HUES48 (cell line): ENCODE measurements around the gene FBXO11.

ENCODE experiments used
- H3K27ac ChIP-seq: one replicate; pipeline ENCODE4 v1.7.0; 2013; ENCODE audit warnings: low read depth, low read length, inconsistent platforms
- H3K27me3 ChIP-seq: 2 replicates; pipeline ENCODE4 v1.6.1; 2013; ENCODE audit warnings: mild to moderate bottlenecking, low read length; ENCODE audit not compliant: control insufficient read depth, insufficient read depth
- H3K36me3 ChIP-seq: 2 replicates; pipeline ENCODE4 v1.6.1; 2013; ENCODE audit warnings: low read length; ENCODE audit not compliant: control insufficient read depth, insufficient read depth
- H3K4me1 ChIP-seq: 2 replicates; pipeline ENCODE4 v1.6.1; 2013; ENCODE audit warnings: mild to moderate bottlenecking, low read length; ENCODE audit not compliant: control insufficient read depth, insufficient read depth
- H3K4me3 ChIP-seq: 2 replicates; pipeline ENCODE4 v1.5.1; 2013; ENCODE audit warnings: mild to moderate bottlenecking, low read depth, low read length
- H3K9ac ChIP-seq: 2 replicates; pipeline ENCODE4 v1.6.1; 2013; ENCODE audit warnings: mild to moderate bottlenecking, low read depth, low read length, moderate library complexity
- H3K9me3 ChIP-seq: 2 replicates; pipeline ENCODE4 v1.6.1; 2013; ENCODE audit warnings: low read length; ENCODE audit not compliant: control insufficient read depth, insufficient read depth

FBXO11 gene

DNA sequence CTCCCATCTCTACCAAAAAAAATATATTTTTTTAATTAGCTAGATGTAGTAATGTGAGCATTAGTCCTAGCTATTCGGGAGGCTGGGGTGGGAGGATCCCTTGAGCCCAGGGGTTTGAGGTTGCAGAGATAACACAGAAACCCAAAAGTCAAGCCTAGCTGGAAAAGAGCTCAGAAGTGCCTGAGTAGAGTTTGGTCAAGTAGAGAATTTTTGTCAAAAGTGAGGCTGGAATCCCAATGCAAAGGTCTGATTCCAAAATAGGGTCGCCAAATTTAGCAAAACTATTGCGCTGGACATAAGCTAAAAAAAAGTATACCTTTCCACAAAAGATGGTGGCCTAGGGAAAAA lies 138.8 kb downstream of the FBXO11 start:
- H3K9ac ChIP-seq: no peak overlapping the region
- no peaks in the 10 kb centered on the region for H3K4me1 ChIP-seq
- H3K27ac ChIP-seq: no peak overlapping the region
- no peaks in the 10 kb centered on the region for H3K27me3 ChIP-seq
- H3K36me3 ChIP-seq: no peaks in the 10 kb centered on the region
- H3K4me3 ChIP-seq: no peak overlapping the region
- no peaks in the 10 kb centered on the region for H3K9me3 ChIP-seq

GRCh38 chr2:47751856-47752414 lies 154.4 kb downstream of the FBXO11 start:
- H3K27ac ChIP-seq: peak overlapping the region; percentile 45
- H3K9ac ChIP-seq: no peak overlapping the region
- peaks cover 32% of the 10 kb centered on the region for H3K9me3 ChIP-seq
- H3K4me1 ChIP-seq: peaks cover 10% of the 10 kb centered on the region
- no peak overlapping the region for H3K4me3 ChIP-seq
- H3K36me3 ChIP-seq: no peaks in the 10 kb centered on the region
- no peaks in the 10 kb centered on the region for H3K27me3 ChIP-seq

DNA sequence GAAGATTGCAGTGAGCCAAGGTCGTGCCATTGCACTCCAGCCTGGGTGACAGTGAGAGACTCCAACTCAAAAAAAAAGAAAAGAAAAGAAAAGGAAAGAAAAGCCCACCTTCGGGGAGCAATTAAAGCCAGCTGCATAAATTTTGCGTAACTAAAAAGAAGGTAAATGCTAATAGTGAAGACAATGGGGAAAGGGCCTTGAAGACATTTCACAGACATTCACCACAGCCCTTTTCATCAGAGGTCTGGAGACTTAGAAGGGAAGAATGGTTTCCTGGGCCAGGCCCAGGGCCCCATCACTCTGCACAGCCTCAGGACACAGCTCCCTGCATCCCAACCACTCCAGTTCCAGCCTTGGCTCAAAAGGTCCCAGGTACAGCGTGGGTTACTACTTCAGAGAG lies 158.4 kb downstream of the FBXO11 start:
- Histone ChIP-seq H3K9me3 (peaks cover 40% of the 10 kb centered on the region), H3K4me3 (no peak overlapping the region), H3K27ac (peak overlapping the region; percentile 60), H3K9ac (no peak overlapping the region), H3K4me1 (0 out of 2 replicates have a peak, but pooled peaks cover 4% of the 10 kb centered on the region), H3K36me3 (no peaks in the 10 kb centered on the region), H3K27me3 (no peaks in the 10 kb centered on the region)

GRCh38 chr2:47744074-47744473 lies 162.2 kb downstream of the FBXO11 start:
- Histone ChIP-seq H3K27me3 (no peaks in the 10 kb centered on the region), H3K27ac (no peak overlapping the region), H3K4me3 (no peak overlapping the region), H3K9ac (no peak overlapping the region), H3K36me3 (no peaks in the 10 kb centered on the region), H3K4me1 (peaks cover 21% of the 10 kb centered on the region), H3K9me3 (peaks cover 29% of the 10 kb centered on the region)

DNA sequence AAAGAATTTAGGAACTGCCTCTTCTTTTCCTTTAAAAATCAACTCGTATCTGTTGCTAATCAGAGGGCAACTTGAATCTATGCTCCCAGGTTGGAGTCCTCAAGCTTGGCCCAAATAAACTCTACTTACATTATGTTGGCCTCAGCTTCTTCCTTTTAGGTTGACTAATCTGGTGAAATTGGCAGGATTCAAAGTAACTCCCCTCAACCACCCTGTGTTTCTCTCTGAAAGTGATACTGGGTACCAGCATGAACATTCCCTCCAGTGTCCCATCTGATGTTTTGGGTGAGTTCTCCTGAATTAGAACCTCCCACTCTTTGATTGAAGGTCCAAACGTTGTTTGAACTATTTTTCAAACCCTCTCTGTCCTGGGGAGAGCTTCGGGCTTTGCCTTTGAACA lies 164.7 kb downstream of the FBXO11 start:
- peaks cover 21% of the 10 kb centered on the region for H3K4me1 ChIP-seq
- H3K36me3 ChIP-seq: no peaks in the 10 kb centered on the region
- no peaks in the 10 kb centered on the region for H3K27me3 ChIP-seq
- H3K27ac ChIP-seq: peak overlapping the region; percentile 60
- H3K9ac ChIP-seq: no peak overlapping the region
- peaks cover 5% of the 10 kb centered on the region for H3K9me3 ChIP-seq
- no peak overlapping the region for H3K4me3 ChIP-seq

DNA sequence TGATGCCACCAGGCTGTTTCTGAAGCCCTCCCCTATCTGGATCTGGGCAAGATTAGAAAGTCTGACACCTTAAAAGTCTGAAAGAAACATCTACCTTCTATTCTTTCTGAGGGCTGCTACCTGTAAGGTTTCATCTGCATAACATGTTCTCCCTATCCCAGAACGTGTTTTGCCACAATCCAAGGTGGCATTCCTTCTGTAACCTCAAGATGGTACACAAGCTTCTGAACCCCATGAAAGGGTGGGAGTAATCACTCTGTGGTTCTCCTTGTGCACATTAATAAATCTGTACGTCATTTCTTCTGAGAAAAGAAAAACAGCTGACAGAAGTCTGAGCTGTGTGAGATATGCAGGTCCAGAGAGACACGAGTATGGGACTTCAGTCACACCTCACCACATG lies 165.2 kb downstream of the FBXO11 start:
- no peak overlapping the region for H3K9ac ChIP-seq
- no peaks in the 10 kb centered on the region for H3K9me3 ChIP-seq
- peaks cover 21% of the 10 kb centered on the region for H3K4me1 ChIP-seq
- peak overlapping the region; percentile 60 for H3K27ac ChIP-seq
- H3K4me3 ChIP-seq: no peak overlapping the region
- no peaks in the 10 kb centered on the region for H3K27me3 ChIP-seq
- H3K36me3 ChIP-seq: no peaks in the 10 kb centered on the region
